HG03439 (cell line): ENCODE measurements around the gene RRP8.

Experiments used
- ATAC-seq: cut with Tn5 transposase; IDR thresholded peaks from one replicate; pipeline ENCODE4 v1.9.1; 2021; ENCODE audit warnings: mild to moderate bottlenecking, moderate library complexity; ENCODE audit not compliant: unreplicated experiment

RRP8 gene

GRCh38 chr11:6572215-6572614 lies 31.2 kb downstream of the RRP8 start:
- no peak for ATAC-seq

GRCh38 chr11:6571434-6572008 lies 31.9 kb downstream of the RRP8 start:
- ATAC-seq, result no peak

- no peak for ATAC-seq
These were observed 32.6 kb downstream of the RRP8 start for GRCh38 chr11:6570691-6571427.

DNA sequence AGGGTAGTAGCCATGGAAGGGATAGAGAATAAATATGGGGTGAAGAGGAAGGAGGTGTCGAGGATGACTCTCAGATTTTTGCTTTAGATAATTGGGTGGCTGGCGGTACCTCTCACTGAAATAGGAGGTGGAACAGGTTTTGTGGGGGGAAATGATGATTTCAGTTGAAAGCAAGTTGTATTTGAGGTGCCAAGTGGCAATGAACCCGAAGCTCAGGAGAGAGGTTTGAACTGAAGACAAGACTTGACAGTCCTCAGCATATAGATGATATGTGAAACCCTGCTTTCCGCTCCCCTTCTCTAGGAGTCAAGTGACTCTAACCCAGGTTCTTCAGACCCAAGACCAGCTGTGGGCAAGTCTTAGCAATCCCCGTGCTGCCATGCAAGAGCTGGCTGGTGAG lies 33.7 kb downstream of the RRP8 start:
- ATAC-seq, result no peak

DNA sequence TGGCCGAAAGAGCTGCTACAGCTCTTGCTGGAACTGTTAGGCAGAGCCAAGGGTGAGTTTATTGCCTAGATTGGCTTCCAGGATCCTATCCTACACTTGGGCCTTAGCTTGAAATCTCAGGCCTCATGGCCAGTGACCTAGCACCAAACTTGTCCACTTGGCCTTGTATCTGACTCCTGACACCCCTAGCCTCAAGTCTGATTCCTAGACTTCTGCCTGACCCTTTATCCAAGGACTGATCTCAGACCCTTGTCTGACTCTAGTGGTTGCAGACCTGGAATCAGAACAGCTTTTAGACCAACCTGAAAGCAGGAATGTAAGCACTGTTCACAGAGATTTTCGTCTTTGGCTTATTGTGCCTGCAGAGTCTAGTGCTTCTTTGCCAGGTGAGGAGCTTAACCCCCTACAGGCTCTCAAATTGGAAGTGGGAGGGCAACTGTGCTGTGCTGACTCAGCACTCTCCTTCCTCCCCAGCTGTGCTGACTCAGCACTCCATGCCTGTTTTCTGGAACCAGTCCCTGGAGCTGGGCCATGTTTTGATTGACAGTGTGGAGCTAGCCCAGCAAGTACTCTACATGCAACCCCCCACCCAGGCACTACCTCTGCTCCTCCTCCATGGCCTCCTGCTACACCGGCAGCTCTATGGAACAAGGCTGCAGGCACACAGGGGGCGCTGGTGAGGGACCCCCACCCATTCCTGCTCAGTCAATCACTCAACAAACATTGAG lies 35.1 kb downstream of the RRP8 start:
- ATAC-seq, result no peak

DNA sequence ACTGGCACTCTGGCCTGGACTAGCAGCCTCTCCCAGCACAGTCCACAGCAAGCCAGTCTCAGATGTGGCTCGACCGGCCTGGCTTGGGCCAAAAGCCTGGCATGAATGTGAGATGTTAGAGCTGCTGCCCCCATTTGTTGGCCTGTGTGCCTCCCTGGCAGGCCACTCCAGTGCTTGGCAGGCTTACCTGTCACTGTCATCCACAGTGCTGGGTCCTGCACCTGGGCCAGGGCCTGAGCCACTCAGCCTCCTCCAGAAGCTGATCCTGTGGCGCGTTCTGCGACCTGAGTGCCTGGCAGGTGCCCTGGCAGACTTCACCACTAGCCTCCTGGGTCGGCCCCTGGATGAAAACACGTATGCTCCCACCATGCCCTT lies 36.1 kb downstream of the RRP8 start:
- ATAC-seq, result no peak

GRCh38 chr11:6566704-6567370 lies 36.6 kb downstream of the RRP8 start:
- ATAC-seq, result no peak

- no peak for ATAC-seq
These were observed 37.3 kb downstream of the RRP8 start for GRCh38 chr11:6565988-6566703.

DNA sequence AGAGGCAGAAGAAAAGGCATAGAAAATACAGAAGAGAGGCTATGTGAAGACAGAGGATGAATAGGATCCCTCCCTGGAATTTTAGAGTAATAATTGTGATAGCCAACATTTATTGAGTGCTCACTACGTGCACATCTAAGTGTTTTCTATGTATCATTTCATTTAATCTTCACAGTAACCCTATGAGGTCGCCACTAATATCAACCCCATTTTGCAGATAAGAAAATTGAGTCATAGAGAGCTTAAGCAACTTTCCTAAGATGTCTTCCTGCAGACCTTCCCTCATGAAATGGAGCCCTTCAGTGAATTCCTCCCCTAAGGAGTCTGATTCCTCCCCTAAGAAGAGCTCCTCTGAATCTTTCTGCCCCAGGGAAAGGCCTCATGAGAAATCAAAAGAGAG lies 38.1 kb downstream of the RRP8 start:
- ATAC-seq, result no peak

- ATAC-seq, result no peak
These were observed 39.7 kb downstream of the RRP8 start for GRCh38 chr11:6563667-6564066.

- no peak for ATAC-seq
These were observed 40.2 kb downstream of the RRP8 start for GRCh38 chr11:6563121-6563619.

DNA sequence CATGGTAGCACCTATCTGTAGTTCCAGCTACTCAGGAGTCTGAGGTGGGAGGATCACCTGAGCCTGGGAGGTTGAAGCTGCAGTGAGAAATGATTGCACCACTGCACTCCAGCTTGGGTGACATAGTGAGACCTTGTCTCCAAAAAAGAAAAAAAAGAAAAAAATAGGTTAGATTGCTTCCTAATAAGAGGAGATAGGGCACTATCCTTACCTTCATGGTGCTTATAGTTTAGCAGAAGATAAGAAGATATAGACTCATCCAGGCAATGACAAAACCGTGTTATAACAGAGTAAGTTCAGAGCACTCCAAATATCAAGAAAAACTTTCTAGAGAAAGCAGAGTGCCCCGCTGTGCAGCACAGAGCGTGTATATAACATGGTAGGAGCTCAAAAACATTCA lies 42.1 kb downstream of the RRP8 start:
- ATAC-seq, result no peak

DNA sequence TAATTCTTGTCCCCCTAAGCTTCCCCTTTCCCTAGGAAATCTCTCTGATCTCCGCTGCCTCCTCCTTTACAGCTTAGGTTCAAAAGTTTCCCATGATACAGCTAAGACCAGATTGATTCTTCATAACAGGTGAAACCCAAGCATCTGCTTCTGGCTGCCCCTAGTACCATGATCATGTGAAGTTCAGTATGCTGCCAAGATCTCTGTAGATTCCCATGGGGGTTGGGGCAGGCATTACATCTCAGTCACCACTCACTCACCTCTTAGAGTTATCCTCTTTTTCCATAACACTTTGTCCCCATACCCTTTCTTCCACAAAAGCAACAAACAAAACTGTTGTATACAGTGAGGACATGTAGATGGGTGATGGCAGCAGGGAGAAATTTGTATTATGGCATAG lies 44.0 kb downstream of the RRP8 start:
- no peak for ATAC-seq

DNA sequence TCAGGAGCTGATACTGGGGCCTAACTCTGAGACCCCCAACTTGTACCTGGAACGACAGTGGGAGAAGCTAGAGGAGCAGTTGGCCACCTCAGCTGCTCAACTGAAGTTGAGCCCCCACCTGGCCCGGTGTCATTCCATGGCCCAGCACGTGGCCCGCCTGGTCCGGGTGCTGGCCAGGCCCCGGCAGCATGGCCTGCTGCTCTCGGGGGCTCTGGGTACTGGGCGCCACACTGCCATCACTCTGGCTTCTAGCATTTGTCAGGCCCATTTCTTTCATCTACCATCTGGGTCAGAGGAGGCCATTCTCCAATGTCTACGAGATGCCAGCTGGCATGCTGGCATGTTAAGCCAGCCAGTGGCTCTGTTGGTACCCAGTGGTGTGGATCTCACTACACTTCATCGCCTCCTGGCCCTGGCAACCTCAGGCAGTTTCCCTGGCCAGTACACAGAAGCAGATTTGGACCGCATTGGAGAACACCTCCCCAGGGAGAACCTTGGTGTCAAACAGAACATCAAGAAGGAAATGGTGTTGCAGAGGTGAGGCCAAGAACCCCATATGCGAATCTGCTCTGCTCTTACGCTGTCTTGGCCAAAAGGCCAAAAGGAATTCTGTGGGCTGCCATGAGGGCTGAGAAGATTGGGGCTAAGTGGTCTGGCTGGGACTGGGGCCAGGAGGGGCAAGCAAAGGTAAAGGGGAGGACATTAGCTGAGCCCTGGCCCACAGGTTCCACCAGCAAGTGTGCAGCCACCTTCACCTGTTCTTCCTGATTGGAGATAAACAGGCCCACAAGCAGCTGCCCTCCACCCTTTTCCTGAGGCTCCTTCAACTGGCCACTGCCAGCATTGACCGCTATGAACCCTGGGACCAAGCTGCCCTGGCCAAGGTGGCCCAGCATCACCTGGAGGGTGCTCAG lies 45.4 kb downstream of the RRP8 start:
- ATAC-seq, result no peak

DNA sequence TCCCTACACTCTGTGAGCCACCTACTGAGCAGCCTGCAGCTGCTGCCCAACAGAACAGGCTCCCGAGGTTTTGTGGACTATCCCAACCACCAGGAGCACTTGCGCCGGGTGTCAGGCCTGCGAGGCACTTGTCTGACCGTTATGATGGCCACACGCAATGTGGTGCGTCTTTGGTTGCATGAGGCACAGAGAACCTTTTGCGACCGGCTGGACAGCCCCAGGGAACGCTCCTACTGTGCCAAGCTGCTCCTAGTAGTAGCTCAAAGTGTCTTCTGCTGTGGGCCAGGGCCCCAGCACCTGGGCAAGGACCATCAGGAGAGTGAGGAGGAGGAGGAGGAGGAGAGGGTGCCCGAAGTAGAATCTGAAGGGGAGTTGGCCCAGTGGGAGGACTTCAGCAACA lies 46.4 kb downstream of the RRP8 start:
- ATAC-seq, result no peak

DNA sequence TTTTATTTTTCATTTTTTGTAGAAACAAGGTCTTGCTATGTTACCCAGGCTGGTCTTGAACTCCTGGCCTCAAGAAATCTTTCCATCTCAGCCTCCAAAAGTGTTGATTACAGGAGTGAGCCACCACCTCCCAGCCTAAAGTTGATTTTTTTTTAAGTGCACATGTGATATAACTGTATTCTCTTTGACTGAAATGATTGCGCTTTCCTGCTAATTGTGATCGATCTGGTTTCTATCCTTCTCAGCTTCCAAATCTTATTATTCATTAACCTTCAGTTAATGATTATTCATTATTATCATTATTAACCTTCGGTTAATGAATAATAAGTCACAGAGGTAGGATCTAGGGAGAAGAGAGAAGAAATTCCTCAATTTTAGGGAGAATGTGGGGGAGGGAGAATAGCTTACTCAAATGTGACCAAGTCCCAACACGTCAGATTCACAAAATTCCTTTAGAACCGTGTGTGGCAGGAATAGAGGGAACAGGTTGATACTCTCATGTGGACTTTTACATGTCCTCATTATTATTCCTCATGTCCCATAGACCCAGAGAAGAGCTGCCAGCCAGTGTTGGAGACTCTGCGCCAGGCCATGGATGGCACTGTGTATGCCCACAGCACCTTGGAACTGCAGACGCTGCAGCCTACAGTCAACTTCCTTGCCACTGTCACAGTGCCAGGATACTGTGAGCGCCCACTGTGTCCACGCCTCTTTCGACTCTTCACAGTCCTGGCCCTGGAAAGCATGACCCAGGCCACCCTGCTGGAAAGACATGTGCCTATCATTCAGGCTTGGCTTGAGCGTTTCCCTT lies 47.1 kb downstream of the RRP8 start:
- no peak for ATAC-seq

DNA sequence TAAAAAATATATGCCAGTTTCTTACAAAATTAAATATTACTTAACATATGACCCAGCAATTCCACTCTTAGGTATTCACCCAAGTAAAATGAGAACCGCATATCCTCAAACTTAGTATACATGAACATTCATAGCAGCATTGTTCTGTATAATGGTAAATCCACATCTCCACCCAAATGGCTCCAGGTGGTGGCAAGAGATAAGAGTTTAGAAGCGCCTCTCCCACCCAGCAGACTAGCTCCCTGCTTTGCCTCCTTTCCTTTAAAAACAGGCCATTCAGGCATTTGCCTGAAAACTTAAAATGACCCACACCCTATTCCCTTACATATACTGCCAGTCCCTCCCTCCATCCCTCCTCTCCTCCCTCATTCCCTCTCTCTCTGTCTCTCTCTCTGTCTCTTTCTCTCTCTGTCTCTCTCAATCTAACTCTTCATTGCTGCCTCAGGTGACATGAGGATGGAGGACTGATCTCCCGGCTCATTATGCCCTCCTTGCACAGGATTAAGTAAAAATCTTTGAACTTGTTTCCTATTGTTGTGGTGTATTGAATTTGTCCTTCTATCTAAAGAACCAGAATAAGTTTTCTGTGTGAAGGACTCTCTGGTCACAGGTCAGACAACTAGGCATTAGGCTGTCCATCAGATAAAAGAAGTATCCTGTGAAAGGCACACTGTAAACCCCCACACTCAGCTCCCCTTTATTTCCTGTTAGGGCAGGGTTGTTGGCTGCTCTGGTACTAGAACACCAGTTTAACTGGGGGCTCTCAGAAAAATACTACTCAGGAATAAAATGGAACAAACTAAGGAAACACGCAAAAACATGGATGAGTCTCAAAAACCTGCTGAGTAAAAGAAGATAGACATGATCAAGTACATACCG lies 48.3 kb downstream of the RRP8 start:
- ATAC-seq, result no peak

- no peak for ATAC-seq
These were observed 49.8 kb downstream of the RRP8 start for GRCh38 chr11:6553634-6554033.
